Fibroblast of lung (primary cell): Measurements from ENCODE around the gene COL9A3. TPM values are rescaled to one million over a fixed set of nuclear protein-coding genes. Genes with fewer than 3 reads are reported as not detected.

Experiments used
- DNase-seq, 2 donors: peaks; one replicate each; pipeline versions ENCODE4 v3.0.0 to v3.0.0-alpha.2; 2010; ENCODE audit warnings: low read depth in 2 of 2
- H2AFZ ChIP-seq: 2 replicates; pipeline ENCODE4 v1.5.1; 2012; ENCODE audit warnings: low read length, control low read depth, inconsistent platforms
- H3K27ac ChIP-seq: 2 replicates; pipeline ENCODE4 v1.5.1; 2011; ENCODE audit warnings: low read length, control low read depth; ENCODE audit not compliant: insufficient read depth
- H3K27me3 ChIP-seq: 2 replicates; pipeline ENCODE4 v1.5.1; 2011; ENCODE audit warnings: mild to moderate bottlenecking, low read length; ENCODE audit not compliant: control insufficient read depth, insufficient read depth
- H3K36me3 ChIP-seq: 2 replicates; pipeline ENCODE4 v1.5.1; 2011; ENCODE audit warnings: low read length; ENCODE audit not compliant: control insufficient read depth, insufficient read depth
- H3K4me1 ChIP-seq: 2 replicates; pipeline ENCODE4 v1.5.1; 2011; ENCODE audit warnings: low read length; ENCODE audit not compliant: control insufficient read depth, insufficient read depth; ENCODE audit errors: extremely low read depth
- H3K4me2 ChIP-seq: 2 replicates; pipeline ENCODE4 v1.5.1; 2011; ENCODE audit warnings: low read length, control low read depth; ENCODE audit not compliant: insufficient read depth; ENCODE audit errors: extremely low read depth
- H3K4me3 ChIP-seq, 4 experiments: fragments of 200-600 bp in 1 of 4; sonication (generic) in 1 of 4; replicated peaks in 1 of 4; 2 replicates each; pipeline ENCODE4 v1.5.1; 2011 to 2016; ENCODE audit warnings: low read length in 4 of 4, low read depth in 3 of 4, mild to moderate bottlenecking in 3 of 4, control low read depth in 2 of 4, inconsistent platforms in 1 of 4, mixed read lengths in 1 of 4; ENCODE audit not compliant: insufficient read depth in 1 of 4; ENCODE audit errors: control extremely low read depth in 1 of 4
- H3K79me2 ChIP-seq: 2 replicates; pipeline ENCODE4 v1.5.1; 2012; ENCODE audit warnings: mild to moderate bottlenecking, low read length, inconsistent platforms; ENCODE audit not compliant: control insufficient read depth, insufficient read depth
- H3K9ac ChIP-seq: 2 replicates; pipeline ENCODE4 v1.5.1; 2011; ENCODE audit warnings: mild to moderate bottlenecking, low read length, control low read depth; ENCODE audit not compliant: insufficient read depth
- H3K9me3 ChIP-seq: 2 replicates; pipeline ENCODE4 v1.5.1; 2012; ENCODE audit warnings: low read depth, low read length; ENCODE audit not compliant: control insufficient read depth, insufficient read depth
- H4K20me1 ChIP-seq: 2 replicates; pipeline ENCODE4 v1.5.1; 2011; ENCODE audit warnings: low read length; ENCODE audit not compliant: control insufficient read depth, insufficient read depth; ENCODE audit errors: extremely low read depth
- EZH2 ChIP-seq: IDR thresholded peaks from 2 replicates; pipeline ENCODE4 v1.5.1; 2012; ENCODE audit warnings: low read length, control low read depth, mild to moderate bottlenecking; ENCODE audit errors: missing control alignments
- polyA plus RNA-seq, 2 donors: library from polyadenylated mRNA; depleted of rRNA in 1 of 2; stranded (reverse) in 1 of 2; unstranded in 1 of 2; fragments of >200 nt; gene quantifications; 2 replicates each; pipeline ENCODE4 v1.2.1, GENCODE V29; 2011 to 2012; ENCODE audit warnings: missing spikeins in 1 of 2
- total RNA-seq: library from RNA; depleted of rRNA; stranded (reverse); fragments of >200 nt; gene quantifications from 2 replicates; pipeline ENCODE4 v1.2.1, GENCODE V29; 2014
- TF ChIP-seq, protein P1 (sequence below), 2 donors: IDR thresholded peaks in 1 of 2; conservative IDR thresholded peaks in 1 of 2; 1 replicate in 1 of 2; 2 replicates in 1 of 2; pipeline ENCODE4 v1.5.1; 2011 to 2012; ENCODE audit warnings: low read length in 2 of 2, control low read depth in 1 of 2, inconsistent platforms in 1 of 2, low read depth in 1 of 2, mild to moderate bottlenecking in 1 of 2

COL9A3 gene
- total and polyA plus RNA-seq, 2 donors (not counting 1 experiment from before 2014, with no cell fraction given), result 0.17 TPM

GRCh38 chr20:62838128-62838891 is 21.5 kb downstream of the COL9A3 start:
- no peaks in the 10 kb centered on the region for H3K27me3 ChIP-seq
- H3K27ac ChIP-seq, result no peak overlapping the region
- no peak overlapping the region for H3K4me2 ChIP-seq
- no peak for TF ChIP-seq EZH2
- TF ChIP-seq, protein P1, sequence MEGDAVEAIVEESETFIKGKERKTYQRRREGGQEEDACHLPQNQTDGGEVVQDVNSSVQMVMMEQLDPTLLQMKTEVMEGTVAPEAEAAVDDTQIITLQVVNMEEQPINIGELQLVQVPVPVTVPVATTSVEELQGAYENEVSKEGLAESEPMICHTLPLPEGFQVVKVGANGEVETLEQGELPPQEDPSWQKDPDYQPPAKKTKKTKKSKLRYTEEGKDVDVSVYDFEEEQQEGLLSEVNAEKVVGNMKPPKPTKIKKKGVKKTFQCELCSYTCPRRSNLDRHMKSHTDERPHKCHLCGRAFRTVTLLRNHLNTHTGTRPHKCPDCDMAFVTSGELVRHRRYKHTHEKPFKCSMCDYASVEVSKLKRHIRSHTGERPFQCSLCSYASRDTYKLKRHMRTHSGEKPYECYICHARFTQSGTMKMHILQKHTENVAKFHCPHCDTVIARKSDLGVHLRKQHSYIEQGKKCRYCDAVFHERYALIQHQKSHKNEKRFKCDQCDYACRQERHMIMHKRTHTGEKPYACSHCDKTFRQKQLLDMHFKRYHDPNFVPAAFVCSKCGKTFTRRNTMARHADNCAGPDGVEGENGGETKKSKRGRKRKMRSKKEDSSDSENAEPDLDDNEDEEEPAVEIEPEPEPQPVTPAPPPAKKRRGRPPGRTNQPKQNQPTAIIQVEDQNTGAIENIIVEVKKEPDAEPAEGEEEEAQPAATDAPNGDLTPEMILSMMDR (conservative IDR thresholded peaks at IDR 0.05 in 1 of 2, IDR thresholded peaks at IDR 0.05 in 1 of 2; ENCODE audit: low read depth in 1 of 2, low read length in 2 of 2), result no peak
- H3K9me3 ChIP-seq, result no peaks in the 10 kb centered on the region
- no peaks in the 10 kb centered on the region for H3K4me1 ChIP-seq
- DNase-seq, result peak in 1 of 2 donors; percentile 74
- H3K36me3 ChIP-seq, result no peaks in the 10 kb centered on the region
- H3K79me2 ChIP-seq, result no peaks in the 10 kb centered on the region
- no peak overlapping the region for H2AFZ ChIP-seq
- H3K9ac ChIP-seq, result no peak overlapping the region
- H3K4me3 ChIP-seq, result no peak overlapping the region
- H4K20me1 ChIP-seq, result no peaks in the 10 kb centered on the region

- Histone ChIP-seq H3K27ac (no peak overlapping the region), H3K36me3 (no peaks in the 10 kb centered on the region), H3K9ac (no peak overlapping the region), H3K4me1 (no peaks in the 10 kb centered on the region), H3K79me2 (no peaks in the 10 kb centered on the region), H3K27me3 (no peaks in the 10 kb centered on the region), H2AFZ (no peak overlapping the region), H4K20me1 (no peaks in the 10 kb centered on the region), H3K9me3 (no peaks in the 10 kb centered on the region), H3K4me2 (no peak overlapping the region), H3K4me3 (no peak overlapping the region)
- no peak for DNase-seq
- TF ChIP-seq, protein P1 (conservative IDR thresholded peaks at IDR 0.05 in 1 of 2, IDR thresholded peaks at IDR 0.05 in 1 of 2; ENCODE audit: low read depth in 1 of 2, low read length in 2 of 2), result no peak
- TF ChIP-seq EZH2, result no peak
Observed at GRCh38 chr20:62839261-62839660, 22.4 kb downstream of the COL9A3 start.

DNA sequence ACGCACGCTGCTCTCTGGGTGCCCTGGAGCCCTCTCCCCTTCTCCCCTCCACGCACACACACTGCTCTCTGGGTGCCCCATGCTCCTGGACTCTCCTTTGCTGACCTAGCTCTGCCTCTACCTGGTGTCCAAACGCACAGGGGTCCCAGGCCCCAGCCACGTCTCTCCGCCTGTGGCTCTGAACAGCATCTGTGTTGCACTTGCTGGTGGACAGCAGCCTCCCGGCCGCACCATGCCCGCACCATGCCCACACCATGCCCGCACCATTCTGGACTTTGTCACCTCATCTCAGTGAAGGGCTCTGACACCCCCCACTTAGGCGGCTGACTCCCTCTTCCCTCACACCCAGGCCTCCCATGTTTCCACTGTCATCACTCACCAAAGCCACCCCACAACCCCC is 23.0 kb downstream of the COL9A3 start:
- no peak for TF ChIP-seq EZH2
- TF ChIP-seq, protein P1 (conservative IDR thresholded peaks at IDR 0.05 in 1 of 2, IDR thresholded peaks at IDR 0.05 in 1 of 2; ENCODE audit: low read depth in 1 of 2, low read length in 2 of 2), result no peak
- Histone ChIP-seq H3K9me3 (no peaks in the 10 kb centered on the region), H3K27ac (no peak overlapping the region), H3K4me3 (no peak overlapping the region), H3K4me2 (no peak overlapping the region), H3K79me2 (no peaks in the 10 kb centered on the region), H3K27me3 (no peaks in the 10 kb centered on the region), H3K4me1 (no peaks in the 10 kb centered on the region), H3K9ac (no peak overlapping the region), H4K20me1 (no peaks in the 10 kb centered on the region), H2AFZ (no peak overlapping the region), H3K36me3 (no peaks in the 10 kb centered on the region)
- no peak for DNase-seq
